Fibroblast of the conjunctiva (primary cell): ENCODE measurements around the gene UGDH.

ENCODE experiments used
- DNase-seq: peaks from one replicate; pipeline ENCODE4 v3.0.0-alpha.2; 2010; ENCODE audit warnings: low read depth

Gene UGDH

DNA sequence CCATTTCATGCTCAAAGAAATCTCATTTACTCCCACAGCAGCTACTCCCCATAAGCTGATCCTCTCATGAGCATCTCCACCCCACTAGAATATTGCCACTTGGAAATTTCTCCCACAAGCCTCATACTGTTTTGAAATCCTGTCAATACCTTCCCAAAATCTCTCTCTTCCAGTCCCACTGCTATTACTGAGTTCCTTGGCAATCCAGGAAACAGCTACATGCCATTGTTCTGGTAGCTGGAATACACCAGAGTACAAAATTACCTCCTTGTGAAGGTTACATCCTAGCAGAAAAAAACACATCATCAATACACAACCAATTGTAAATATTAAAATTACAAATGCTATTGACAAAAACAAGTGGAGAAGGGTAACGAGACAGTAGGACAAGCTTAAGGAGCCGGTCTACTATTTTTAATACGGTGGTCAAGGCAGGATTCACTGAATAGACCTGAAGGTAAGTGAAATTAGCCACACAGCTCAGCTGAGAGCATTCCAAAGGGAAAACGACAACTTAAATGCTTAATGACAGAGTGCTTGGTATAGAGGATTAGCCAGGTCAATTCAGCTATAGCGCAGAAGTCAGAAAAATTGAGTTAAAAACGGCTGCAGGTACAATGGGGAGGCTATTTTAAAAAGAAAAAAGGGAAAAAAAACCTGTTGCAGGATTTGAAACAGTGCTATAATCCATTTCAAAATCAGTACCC, 74.9 kb downstream of the UGDH start:
- DNase-seq, result no peak

DNA sequence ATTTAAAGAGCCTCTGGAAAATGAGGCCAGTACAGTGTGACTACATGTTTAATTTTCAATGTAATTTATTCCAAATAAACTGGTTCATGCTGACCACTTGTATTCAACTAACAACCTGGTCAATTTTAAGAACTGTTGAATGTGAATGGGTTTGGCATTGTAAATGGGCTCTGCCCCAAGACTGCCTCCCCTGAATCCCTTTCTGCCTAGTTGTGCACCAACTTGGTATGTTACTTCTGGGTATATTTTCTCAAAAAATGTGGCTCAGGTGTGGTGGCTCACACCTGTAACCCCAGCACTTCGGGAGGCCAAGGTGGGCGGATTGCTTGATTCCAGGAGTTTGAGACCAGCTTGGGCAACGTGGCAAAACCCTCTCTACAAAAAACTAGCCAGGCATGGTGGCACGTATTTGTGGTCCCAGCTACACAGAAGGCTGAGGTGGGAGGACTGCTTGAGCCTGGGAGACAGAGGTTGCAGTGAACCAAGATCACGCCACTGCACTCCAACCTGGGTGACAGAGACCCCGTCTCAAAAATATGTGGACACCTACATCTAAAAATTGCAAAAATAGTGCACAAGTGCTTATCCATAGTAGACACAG, 75.7 kb downstream of the UGDH start:
- DNase-seq, result no peak

DNA sequence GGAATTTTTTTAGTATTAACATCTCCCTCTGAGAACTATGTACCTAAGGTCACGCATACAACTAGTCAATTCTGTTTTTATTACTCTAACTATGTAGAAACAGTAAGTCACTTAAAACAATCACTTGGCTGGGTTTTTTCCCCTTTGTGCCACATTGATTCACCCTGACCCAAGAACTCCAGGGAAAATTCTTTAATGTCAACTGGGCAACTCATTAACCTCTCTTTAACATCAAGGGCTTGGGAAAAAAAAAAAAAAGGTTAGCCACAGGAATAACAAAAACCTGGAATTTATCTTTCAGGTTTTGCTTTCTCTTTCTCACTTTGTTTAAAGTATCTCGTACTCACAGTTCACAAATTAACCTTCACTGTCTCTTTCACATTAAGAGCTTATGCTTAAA, 76.6 kb downstream of the UGDH start:
- no peak for DNase-seq
